Suprapubic skin (tissue), 4 donors: ENCODE data around the gene EIPR1.

ENCODE experiments used
- CTCF ChIP-seq, 2 donors: fragments of 200-600 bp in 1 of 2; fragments of 450-650 bp in 1 of 2; sonication (generic) in 1 of 2; IDR thresholded peaks; one replicate each; pipeline ENCODE4 v1.5.1; 2016 to 2019; ENCODE audit warnings: antibody characterized with exemption in 2 of 2, mild to moderate bottlenecking in 1 of 2, moderate library complexity in 1 of 2
- EP300 ChIP-seq: sonication (generic); formaldehyde crosslinking; IDR thresholded peaks from one replicate; pipeline ENCODE4 v1.6.1; 2017; ENCODE audit warnings: antibody characterized with exemption
- POLR2A ChIP-seq, 2 donors: fragments of 450-650 bp; IDR thresholded peaks; one replicate each; pipeline ENCODE4 v1.6.1; 2017; ENCODE audit warnings: antibody characterized with exemption in 2 of 2, mild to moderate bottlenecking in 2 of 2, moderate library complexity in 2 of 2
- POLR2AphosphoS5 ChIP-seq, 3 donors: sonication (generic); formaldehyde crosslinking; IDR thresholded peaks; one replicate each; pipeline ENCODE4 v1.6.1; 2017; ENCODE audit warnings: antibody characterized with exemption in 3 of 3

- TF ChIP-seq POLR2A (IDR thresholded peaks at IDR 0.05) (no peak), CTCF (IDR thresholded peaks at IDR 0.05) (no peak), EP300 (no peak), POLR2AphosphoS5 (IDR thresholded peaks at IDR 0.05) (no peak)
These were observed 228.9 kb downstream of the EIPR1 start for GRCh38 chr2:3148716-3149115.
